Glutamatergic neuron (in vitro differentiated cells): ENCODE data around the gene PTK7. TPM values are rescaled to one million over a fixed set of nuclear protein-coding genes. Genes with fewer than 3 reads are reported as not detected.

Source experiments
- DNase-seq: peaks from one replicate; pipeline ENCODE4 v3.0.0; 2022
- H3K27ac Mint-ChIP-seq: one replicate; pipeline ENCODE4 v1.8.0; 2020; ENCODE audit warnings: mild to moderate bottlenecking, mixed read lengths, inconsistent platforms; ENCODE audit not compliant: unreplicated experiment
- H3K27me3 Mint-ChIP-seq: one replicate; pipeline ENCODE4 v1.8.0; 2020; ENCODE audit warnings: mild to moderate bottlenecking, moderate library complexity, mixed read lengths, inconsistent platforms; ENCODE audit not compliant: unreplicated experiment
- H3K36me3 Mint-ChIP-seq: one replicate; pipeline ENCODE4 v1.8.0; 2020; ENCODE audit warnings: mild to moderate bottlenecking, mixed read lengths, inconsistent platforms; ENCODE audit not compliant: unreplicated experiment
- H3K4me1 Mint-ChIP-seq: one replicate; pipeline ENCODE4 v1.8.0; 2020; ENCODE audit warnings: mild to moderate bottlenecking, low read depth, mixed read lengths, inconsistent platforms; ENCODE audit not compliant: unreplicated experiment
- H3K4me3 Mint-ChIP-seq: one replicate; pipeline ENCODE4 v1.8.0; 2020; ENCODE audit warnings: mild to moderate bottlenecking, mixed read lengths, inconsistent platforms; ENCODE audit not compliant: unreplicated experiment
- H3K9me3 Mint-ChIP-seq: one replicate; pipeline ENCODE4 v1.8.0; 2020; ENCODE audit warnings: mild to moderate bottlenecking, moderate library complexity, mixed read lengths, inconsistent platforms; ENCODE audit not compliant: unreplicated experiment
- total RNA-seq: library from RNA; stranded (reverse); fragmentation: NEBNext Ultra II Directional; extraction: Animal tissue kit (Norgen Biotek cat#: 25700); gene quantifications from one replicate; pipeline ENCODE4 v1.2.1, GENCODE V29; 2021; ENCODE audit not compliant: unreplicated experiment
- TF ChIP-seq, protein P1 (sequence below): fragments of 200-600 bp; sonication (generic); IDR thresholded peaks from one replicate; pipeline ENCODE4 v1.5.0; 2021; ENCODE audit not compliant: partially characterized antibody, unreplicated experiment

The PTK7 gene
- total RNA-seq, 1 donor from 2014 or later = 166 TPM

DNA sequence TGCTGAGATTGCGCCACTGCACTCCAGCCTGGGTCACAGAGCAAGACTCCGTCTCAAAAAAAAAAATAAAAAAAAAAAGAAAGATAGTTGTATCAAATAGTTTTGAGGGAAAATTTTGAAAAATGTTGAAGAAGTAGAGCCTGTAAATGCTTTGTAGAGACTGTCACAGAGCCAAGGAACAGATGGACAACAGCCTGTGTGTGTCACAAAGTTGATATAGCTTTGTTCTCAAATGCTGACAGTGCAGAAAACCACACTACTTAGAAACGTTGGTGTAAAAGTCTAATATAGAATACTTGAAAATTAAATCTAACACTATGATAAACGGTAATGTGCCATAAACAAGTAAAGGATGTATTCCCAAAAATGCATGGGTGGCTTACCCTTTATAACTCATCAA is 25.4 kb downstream of the PTK7 start:
- Mint-ChIP-seq H3K27me3 (no peaks in the 10 kb centered on the region), H3K9me3 (peaks cover 3% of the 10 kb centered on the region), H3K4me3 (no peak overlapping the region), H3K36me3 (no peaks in the 10 kb centered on the region), H3K4me1 (peaks cover 29% of the 10 kb centered on the region), H3K27ac (no peak overlapping the region)
- TF ChIP-seq, protein P1, sequence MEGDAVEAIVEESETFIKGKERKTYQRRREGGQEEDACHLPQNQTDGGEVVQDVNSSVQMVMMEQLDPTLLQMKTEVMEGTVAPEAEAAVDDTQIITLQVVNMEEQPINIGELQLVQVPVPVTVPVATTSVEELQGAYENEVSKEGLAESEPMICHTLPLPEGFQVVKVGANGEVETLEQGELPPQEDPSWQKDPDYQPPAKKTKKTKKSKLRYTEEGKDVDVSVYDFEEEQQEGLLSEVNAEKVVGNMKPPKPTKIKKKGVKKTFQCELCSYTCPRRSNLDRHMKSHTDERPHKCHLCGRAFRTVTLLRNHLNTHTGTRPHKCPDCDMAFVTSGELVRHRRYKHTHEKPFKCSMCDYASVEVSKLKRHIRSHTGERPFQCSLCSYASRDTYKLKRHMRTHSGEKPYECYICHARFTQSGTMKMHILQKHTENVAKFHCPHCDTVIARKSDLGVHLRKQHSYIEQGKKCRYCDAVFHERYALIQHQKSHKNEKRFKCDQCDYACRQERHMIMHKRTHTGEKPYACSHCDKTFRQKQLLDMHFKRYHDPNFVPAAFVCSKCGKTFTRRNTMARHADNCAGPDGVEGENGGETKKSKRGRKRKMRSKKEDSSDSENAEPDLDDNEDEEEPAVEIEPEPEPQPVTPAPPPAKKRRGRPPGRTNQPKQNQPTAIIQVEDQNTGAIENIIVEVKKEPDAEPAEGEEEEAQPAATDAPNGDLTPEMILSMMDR = no peak
- no peak for DNase-seq

DNA sequence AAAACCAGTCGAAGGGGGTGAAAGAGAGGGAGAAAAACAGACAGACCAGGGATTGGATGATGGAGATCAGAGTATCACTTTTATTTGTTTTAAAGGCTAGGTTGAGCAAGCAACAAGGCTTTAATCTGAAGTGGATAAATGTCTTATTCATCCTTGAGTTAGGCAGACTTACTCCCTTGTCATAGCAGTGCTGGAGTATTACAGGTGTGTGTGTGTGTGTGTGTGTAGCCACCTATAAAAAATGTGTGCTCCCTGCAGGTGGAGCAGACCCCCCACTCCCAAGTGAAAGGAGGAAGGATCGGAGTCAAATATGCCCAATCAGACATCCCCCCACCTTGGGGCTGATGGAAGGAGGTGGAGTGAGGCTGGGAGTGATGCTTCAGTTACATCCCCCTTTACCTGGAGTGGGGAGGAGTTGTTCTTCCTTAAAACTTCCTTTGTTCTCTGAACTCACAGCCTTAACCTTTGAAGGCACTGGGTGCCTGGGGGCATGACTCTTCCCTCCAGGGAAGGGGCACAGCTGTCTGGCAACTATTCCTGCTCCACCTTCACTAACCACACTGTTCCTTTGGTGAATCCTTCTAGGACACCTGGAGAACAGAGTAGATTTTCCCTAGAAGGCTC is 27.3 kb downstream of the PTK7 start:
- Mint-ChIP-seq H3K27ac (peak overlapping the region; percentile 43), H3K36me3 (no peaks in the 10 kb centered on the region), H3K4me3 (no peak overlapping the region), H3K4me1 (peaks cover 19% of the 10 kb centered on the region), H3K27me3 (no peaks in the 10 kb centered on the region), H3K9me3 (peaks cover 11% of the 10 kb centered on the region)
- TF ChIP-seq, protein P1 = no peak
- no peak for DNase-seq

DNA sequence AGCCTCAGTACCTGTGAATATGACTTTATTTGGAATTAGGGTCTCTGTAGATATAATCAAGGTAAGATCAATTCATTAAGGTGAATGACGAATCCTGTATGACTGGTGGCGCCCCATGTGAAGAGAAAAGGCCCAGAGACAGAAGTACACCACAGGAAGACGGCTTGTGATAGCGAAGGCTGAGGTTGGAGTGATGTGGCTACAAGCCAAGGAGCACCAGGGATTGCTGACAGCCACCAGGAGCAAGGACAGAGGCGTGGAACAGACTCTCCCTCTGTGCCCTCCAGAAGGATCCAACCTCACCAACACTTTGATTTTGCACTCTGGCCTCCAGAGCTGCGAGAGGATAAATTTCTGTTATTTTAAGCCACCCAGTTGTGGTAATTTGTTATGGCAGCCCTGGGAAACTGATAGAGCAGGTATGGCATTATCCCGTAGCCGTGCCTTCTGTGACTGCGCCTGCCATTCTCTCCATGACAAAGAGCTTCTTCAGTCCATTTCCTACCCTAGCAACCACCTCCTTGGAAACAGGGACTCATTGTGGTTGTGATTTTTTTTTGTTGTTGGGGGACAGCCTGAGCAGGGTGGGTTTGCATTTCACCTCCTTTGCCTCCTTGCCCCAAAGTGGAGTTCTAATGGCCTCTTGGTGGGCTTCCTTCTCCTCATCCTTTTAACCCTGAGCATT is 29.6 kb downstream of the PTK7 start:
- Mint-ChIP-seq H3K27ac (no peak overlapping the region), H3K27me3 (no peaks in the 10 kb centered on the region), H3K9me3 (peaks cover 11% of the 10 kb centered on the region), H3K4me3 (no peak overlapping the region), H3K4me1 (peaks cover 13% of the 10 kb centered on the region), H3K36me3 (no peaks in the 10 kb centered on the region)
- TF ChIP-seq, protein P1 = no peak
- no peak for DNase-seq

DNA sequence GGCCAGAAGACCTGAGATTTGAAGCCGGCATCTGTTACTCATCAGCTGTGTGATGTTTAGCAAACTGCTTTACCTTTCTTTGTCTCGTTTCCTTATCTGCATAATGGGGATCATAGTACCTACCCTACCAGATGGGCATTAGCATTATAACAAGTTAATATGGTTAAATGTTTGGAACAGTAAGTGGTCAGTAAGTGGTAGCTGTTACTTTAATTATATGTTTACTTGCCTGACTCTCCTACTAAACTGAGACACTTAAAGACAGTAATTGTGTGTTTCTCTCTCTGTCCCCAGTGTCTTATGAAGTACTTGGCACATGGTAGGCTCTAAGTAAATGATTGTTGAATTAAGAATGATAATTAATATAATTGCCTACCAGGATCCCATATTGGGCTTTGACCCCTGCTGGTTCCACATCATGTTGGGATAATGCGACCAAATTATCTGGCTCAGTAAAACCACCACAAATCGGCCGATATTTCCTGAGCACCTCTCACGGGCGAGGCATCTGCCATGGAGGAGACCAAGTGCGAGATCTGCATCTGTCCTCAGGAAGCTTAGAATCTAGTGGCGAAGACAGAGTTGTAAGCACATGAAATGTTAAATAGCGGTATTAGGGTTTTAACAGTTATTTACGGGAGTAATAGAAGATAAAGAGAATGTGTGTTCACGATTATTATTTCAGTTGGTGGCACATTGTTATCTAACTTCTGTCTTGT is 31.4 kb downstream of the PTK7 start:
- TF ChIP-seq, protein P1 = no peak
- H3K27me3 Mint-ChIP-seq = peaks cover 2% of the 10 kb centered on the region
- peaks cover 14% of the 10 kb centered on the region for H3K9me3 Mint-ChIP-seq
- H3K36me3 Mint-ChIP-seq = no peaks in the 10 kb centered on the region
- DNase-seq = no peak
- peak overlapping the region; percentile 61 for H3K4me3 Mint-ChIP-seq
- peaks cover 18% of the 10 kb centered on the region for H3K4me1 Mint-ChIP-seq
- H3K27ac Mint-ChIP-seq = peak overlapping the region; percentile 92
